ENCODE results near the gene MREG. TPM values are rescaled to one million over a fixed set of nuclear protein-coding genes. Genes with fewer than 3 reads are reported as not detected.
"Not testable (repeated sequence)": the region's sequence is repeated elsewhere in the genome, so short reads cannot be mapped to it uniquely, and the experiment has no call there.

The MREG gene
- total RNA-seq, 2 experiments from 2014 or later = 16.2 to 26.7 TPM

GRCh38 chr2:216015722-216016464, 2.5 kb upstream of the MREG start:
- no peaks in the 10 kb centered on the region for H3K27me3 Mint-ChIP-seq
- H3K4me3 Mint-ChIP-seq = peak overlapping the region; percentile 42
- H3K4me1 Mint-ChIP-seq = peaks cover 63% of the 10 kb centered on the region
- CTCF ChIA-PET = interaction anchor here (0.6 to 2.7 kb wide), 12 partner anchors 8 to 98 kb away, joined by 3 to 18 read pairs (median 5); partner anchors contain the start of genes PECR and TMEM169
- peaks cover 8% of the 10 kb centered on the region for H3K36me3 Mint-ChIP-seq
- no peaks in the 10 kb centered on the region for H3K9me3 Mint-ChIP-seq (ENCODE audit: low read depth)
- peak; percentile 79 for ATAC-seq
- peak overlapping the region; percentile 89 for H3K27ac Mint-ChIP-seq
- DNase-seq = peak; percentile 86

GRCh38 chr2:216014986-216015385, 1.6 kb upstream of the MREG start:
- ATAC-seq (no peak), DNase-seq (no peak)
- Mint-ChIP-seq H3K27me3 (no peaks in the 10 kb centered on the region), H3K9me3 (ENCODE audit: low read depth) (no peaks in the 10 kb centered on the region), H3K36me3 (peaks cover 9% of the 10 kb centered on the region), H3K4me3 (no peak overlapping the region), H3K4me1 (peaks cover 64% of the 10 kb centered on the region), H3K27ac (peak overlapping the region; percentile 89)
- CTCF ChIA-PET = interaction anchor here (1.3 to 2.7 kb wide), 5 partner anchors 9 to 67 kb away, joined by 3 to 18 read pairs (median 6); partner anchors contain the start of genes PECR and TMEM169

DNA sequence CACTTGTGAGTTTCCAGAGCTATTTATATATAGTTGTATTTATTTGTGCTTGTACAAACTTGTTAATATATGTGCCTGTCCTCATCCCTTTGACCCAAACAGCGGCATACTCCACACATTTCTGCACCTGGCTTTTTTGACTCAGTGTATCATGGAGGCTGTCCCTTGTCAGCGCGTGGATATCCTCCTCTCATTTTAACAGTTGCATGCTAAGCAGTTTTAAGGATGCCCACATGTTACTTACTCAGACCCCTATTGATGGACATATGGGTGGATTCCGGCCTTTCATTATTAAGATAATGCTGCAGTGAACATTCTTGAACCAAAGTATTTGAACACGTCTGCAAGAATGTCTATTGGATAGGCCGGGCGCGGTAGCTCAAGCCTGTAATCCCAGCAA, 655 bp upstream of the MREG start:
- Mint-ChIP-seq H3K36me3 (peaks cover 12% of the 10 kb centered on the region), H3K27ac (peak overlapping the region; percentile 56), H3K4me1 (peaks cover 68% of the 10 kb centered on the region), H3K9me3 (ENCODE audit: low read depth) (no peaks in the 10 kb centered on the region), H3K27me3 (no peaks in the 10 kb centered on the region), H3K4me3 (peak overlapping the region; percentile 90)
- DNase-seq (no peak), ATAC-seq (no peak)
- CTCF ChIA-PET = interaction anchor here (0.7 to 3.6 kb wide), 5 partner anchors 10 to 63 kb away, joined by 3 to 20 read pairs (median 4); no protein-coding TSS in a partner anchor

DNA sequence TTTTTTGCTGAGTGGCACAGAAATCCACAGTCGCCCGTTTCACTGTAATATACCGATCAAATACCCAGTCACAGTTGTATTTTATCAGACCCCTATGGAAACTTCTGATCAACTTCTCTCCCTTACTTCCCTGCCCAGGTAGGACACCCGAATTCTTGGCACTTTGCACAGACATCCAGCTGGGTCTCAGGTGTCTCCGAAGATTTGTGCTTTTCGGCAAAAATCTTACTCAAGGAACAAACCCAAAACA, 596 bp downstream of the MREG start:
- peaks cover 6% of the 10 kb centered on the region for H3K36me3 Mint-ChIP-seq
- H3K4me3 Mint-ChIP-seq = peak overlapping the region; percentile 90
- H3K27me3 Mint-ChIP-seq = no peaks in the 10 kb centered on the region
- CTCF ChIA-PET = interaction anchor here (0.7 to 3.6 kb wide), 9 partner anchors 8 to 81 kb away, joined by 3 to 20 read pairs (median 4); no protein-coding TSS in a partner anchor
- H3K27ac Mint-ChIP-seq = peak overlapping the region; percentile 69
- H3K4me1 Mint-ChIP-seq = peaks cover 66% of the 10 kb centered on the region
- no peaks in the 10 kb centered on the region for H3K9me3 Mint-ChIP-seq (ENCODE audit: low read depth)
- ATAC-seq (no peak), DNase-seq (no peak)

DNA sequence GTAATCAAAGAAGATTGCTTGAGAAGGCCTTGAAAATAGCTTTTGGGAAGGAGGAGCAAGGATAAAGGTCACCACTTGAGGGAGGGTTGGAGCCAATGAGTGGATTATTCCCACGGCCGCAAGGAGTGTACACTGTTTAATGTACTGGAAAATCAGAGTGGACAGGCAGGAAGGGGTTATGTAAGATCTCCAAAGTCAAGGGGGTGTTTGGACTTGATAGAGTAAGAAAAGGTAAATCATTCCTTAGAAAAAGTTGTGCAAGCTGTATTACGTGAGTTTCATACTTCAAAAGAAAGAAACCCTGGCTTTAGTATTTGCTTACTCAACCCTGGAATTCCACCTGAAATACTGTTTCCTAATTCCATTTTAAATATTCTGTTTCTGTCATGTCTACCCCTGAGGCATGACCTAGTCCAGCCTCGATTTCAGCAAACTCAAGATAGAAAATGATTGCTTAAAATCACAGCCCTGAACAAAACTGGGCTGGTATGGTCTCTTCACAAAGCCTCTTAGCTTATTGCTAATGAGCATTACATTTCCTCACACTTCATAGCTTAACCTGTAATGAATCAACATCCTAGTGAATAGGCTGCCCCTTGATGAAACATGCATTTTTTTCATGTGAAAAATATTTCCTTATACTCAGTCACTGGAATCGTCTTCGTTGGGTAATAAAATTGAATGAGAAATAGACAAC, 1.1 kb downstream of the MREG start:
- Mint-ChIP-seq H3K4me1 (peaks cover 62% of the 10 kb centered on the region), H3K4me3 (peak overlapping the region; percentile 90), H3K27ac (peak overlapping the region; percentile 69), H3K9me3 (ENCODE audit: low read depth) (no peaks in the 10 kb centered on the region), H3K36me3 (peaks cover 6% of the 10 kb centered on the region), H3K27me3 (no peaks in the 10 kb centered on the region)
- DNase-seq = no peak
- CTCF ChIA-PET = interaction anchor here (0.7 to 3.6 kb wide), 9 partner anchors 8 to 80 kb away, joined by 3 to 20 read pairs (median 4); no protein-coding TSS in a partner anchor
- ATAC-seq = no peak

GRCh38 chr2:216009215-216009614, 4.1 kb downstream of the MREG start:
- CTCF ChIA-PET = interaction anchor here (0.7 kb wide), 1 partner anchor 11 kb away, joined by 3 read pairs; no protein-coding TSS in a partner anchor
- not testable (repeated sequence) for ATAC-seq; H3K27ac Mint-ChIP-seq; DNase-seq; H3K27me3 Mint-ChIP-seq; H3K9me3 Mint-ChIP-seq (ENCODE audit: low read depth); H3K4me3 Mint-ChIP-seq
- H3K36me3 Mint-ChIP-seq = peaks cover 10% of the 10 kb centered on the region
- peaks cover 63% of the 10 kb centered on the region for H3K4me1 Mint-ChIP-seq

- no peak overlapping the region for H3K4me3 Mint-ChIP-seq
- no peak for DNase-seq
- H3K27ac Mint-ChIP-seq = no peak overlapping the region
- no peaks in the 10 kb centered on the region for H3K9me3 Mint-ChIP-seq (ENCODE audit: low read depth)
- CTCF ChIA-PET = interaction anchor here (1.2 to 6.8 kb wide), 2 partner anchors 15 to 58 kb away, joined by 4 to 40 read pairs; no protein-coding TSS in a partner anchor
- no peaks in the 10 kb centered on the region for H3K27me3 Mint-ChIP-seq
- peaks cover 66% of the 10 kb centered on the region for H3K4me1 Mint-ChIP-seq
- ATAC-seq = no peak
- peaks cover 13% of the 10 kb centered on the region for H3K36me3 Mint-ChIP-seq
Measured at GRCh38 chr2:216008387-216008786, 5.0 kb downstream of the MREG start.

DNA sequence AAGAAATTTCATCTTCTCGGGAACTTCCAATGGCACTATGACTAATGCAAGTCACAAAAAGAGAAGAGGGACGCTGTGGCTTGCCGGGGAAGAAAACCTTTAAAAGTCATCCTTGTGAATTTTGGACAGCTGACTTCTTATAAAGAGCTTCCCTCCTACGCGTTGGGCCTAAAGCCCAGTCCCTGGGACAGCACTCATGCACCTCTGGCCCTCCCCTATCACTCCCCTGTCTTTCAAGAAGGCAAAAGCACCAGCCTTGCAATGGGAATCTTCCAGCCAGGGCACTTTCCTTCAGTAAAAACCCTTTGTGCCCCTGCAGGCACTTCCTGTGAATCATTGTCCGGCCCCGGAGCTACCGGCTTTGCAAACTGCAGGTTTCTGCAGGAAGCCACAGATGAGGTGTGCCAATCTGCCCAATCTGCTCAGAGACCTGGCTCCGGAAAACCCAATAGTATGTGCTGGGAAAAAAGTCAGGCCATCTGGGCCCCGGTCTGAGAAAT, 7.1 kb downstream of the MREG start:
- H3K27ac Mint-ChIP-seq = peak overlapping the region; percentile 90
- H3K27me3 Mint-ChIP-seq = no peaks in the 10 kb centered on the region
- CTCF ChIA-PET = interaction anchor here (1.3 to 6.8 kb wide), 6 partner anchors 10 to 55 kb away, joined by 3 to 40 read pairs (median 7); no protein-coding TSS in a partner anchor
- H3K36me3 Mint-ChIP-seq = peaks cover 13% of the 10 kb centered on the region
- ATAC-seq (peak; percentile 75), DNase-seq (peak; percentile 80)
- H3K4me1 Mint-ChIP-seq = peaks cover 64% of the 10 kb centered on the region
- H3K9me3 Mint-ChIP-seq (ENCODE audit: low read depth) = no peaks in the 10 kb centered on the region
- peak overlapping the region; percentile 45 for H3K4me3 Mint-ChIP-seq

GRCh38 chr2:216004697-216005283, 8.6 kb downstream of the MREG start:
- DNase-seq = peak; percentile 39
- Mint-ChIP-seq H3K36me3 (peaks cover 9% of the 10 kb centered on the region), H3K27me3 (no peaks in the 10 kb centered on the region), H3K4me1 (peaks cover 58% of the 10 kb centered on the region), H3K27ac (peak overlapping the region; percentile 71), H3K9me3 (ENCODE audit: low read depth) (no peaks in the 10 kb centered on the region), H3K4me3 (peak overlapping the region; percentile 6)
- ATAC-seq = no peak
- CTCF ChIA-PET = interaction anchor here (0.8 to 6.8 kb wide), 10 partner anchors 7 to 54 kb away, joined by 3 to 40 read pairs (median 4); no protein-coding TSS in a partner anchor

DNA sequence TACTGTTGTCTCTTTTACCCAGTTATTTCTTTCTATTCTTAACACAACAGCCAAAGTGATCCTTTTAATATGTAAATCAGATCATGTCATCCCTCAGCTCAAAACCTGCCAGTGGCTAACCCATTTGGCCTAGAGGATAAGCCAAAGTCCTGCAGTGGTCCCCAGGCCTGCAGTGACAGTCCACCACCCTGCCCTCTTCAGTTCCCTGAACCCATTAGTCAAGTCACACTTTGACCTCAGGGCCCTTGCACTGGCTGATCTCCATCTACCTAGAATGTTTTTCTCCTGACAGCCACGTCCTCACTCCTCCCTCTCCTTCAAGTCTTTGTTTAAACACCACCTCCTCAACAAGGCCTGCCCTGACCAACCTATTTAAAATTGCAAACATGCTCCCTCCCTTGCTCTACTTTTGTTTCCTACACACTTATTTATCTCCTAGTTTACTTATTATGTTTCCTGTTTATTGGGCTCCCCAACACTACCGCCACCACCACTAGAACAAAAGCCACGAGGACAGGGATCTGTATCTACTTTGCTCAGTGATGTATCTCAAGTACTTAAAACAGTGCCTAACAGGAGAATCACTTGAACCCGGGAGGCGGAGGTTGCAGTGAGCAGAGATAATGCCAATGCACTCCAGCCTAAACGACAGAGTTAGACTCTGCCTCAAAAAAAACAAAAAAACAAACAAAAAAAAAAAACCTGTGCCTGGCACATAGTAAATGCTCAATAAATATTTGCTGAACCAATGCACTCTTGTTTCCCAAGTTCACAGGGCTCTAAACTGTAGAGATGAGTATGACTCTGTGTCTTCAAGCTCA, 9.3 kb downstream of the MREG start:
- CTCF ChIA-PET = interaction anchor here (0.8 to 6.8 kb wide), 4 partner anchors 9 to 53 kb away, joined by 3 to 40 read pairs (median 6); no protein-coding TSS in a partner anchor
- H3K9me3 Mint-ChIP-seq (ENCODE audit: low read depth) = no peaks in the 10 kb centered on the region
- H3K27me3 Mint-ChIP-seq = no peaks in the 10 kb centered on the region
- peaks cover 7% of the 10 kb centered on the region for H3K36me3 Mint-ChIP-seq
- ATAC-seq = no peak
- peak overlapping the region; percentile 71 for H3K27ac Mint-ChIP-seq
- DNase-seq = peak; percentile 45
- peaks cover 56% of the 10 kb centered on the region for H3K4me1 Mint-ChIP-seq
- no peak overlapping the region for H3K4me3 Mint-ChIP-seq

- H3K4me1 Mint-ChIP-seq = peaks cover 51% of the 10 kb centered on the region
- H3K27ac Mint-ChIP-seq = peak overlapping the region; percentile 50
- CTCF ChIA-PET = interaction anchor here (0.9 to 6.8 kb wide), 2 partner anchors 19 to 52 kb away, joined by 3 to 40 read pairs; no protein-coding TSS in a partner anchor
- H3K36me3 Mint-ChIP-seq = peaks cover 8% of the 10 kb centered on the region
- peak overlapping the region; percentile 11 for H3K4me3 Mint-ChIP-seq
- H3K9me3 Mint-ChIP-seq (ENCODE audit: low read depth) = no peaks in the 10 kb centered on the region
- ATAC-seq (no peak), DNase-seq (no peak)
- no peaks in the 10 kb centered on the region for H3K27me3 Mint-ChIP-seq
Measured at GRCh38 chr2:216002693-216003092, 10.7 kb downstream of the MREG start.

DNA sequence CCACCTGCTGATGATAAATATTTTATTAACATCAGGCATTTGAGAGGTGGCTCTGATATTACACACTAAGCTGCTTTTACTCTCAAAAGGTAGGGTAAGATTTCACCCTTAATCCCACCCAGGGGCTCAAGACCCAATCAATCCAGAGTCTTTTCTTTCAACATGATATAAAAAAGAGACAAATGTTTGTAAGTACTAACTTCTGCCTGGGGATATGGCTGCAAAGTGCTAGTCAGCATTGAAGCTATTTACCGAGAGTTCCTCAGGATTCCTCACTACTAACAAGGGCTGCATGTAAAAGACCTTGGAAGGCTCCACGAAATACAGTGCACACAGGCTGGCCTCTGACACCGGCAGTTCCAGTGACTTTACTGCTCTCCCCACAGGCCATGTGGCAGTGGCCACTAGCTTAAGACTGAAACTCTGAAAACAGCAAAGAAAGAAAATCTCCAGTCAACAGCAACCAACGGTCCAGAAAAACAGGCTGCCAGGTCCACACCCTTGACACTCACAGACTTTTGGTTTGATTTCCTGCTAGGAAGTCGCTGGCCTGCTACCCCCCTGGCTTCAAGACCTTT, 11.2 kb downstream of the MREG start:
- H3K27ac Mint-ChIP-seq = peak overlapping the region; percentile 50
- no peak for ATAC-seq
- H3K4me3 Mint-ChIP-seq = no peak overlapping the region
- no peaks in the 10 kb centered on the region for H3K27me3 Mint-ChIP-seq
- peak; percentile 40 for DNase-seq
- H3K36me3 Mint-ChIP-seq = peaks cover 12% of the 10 kb centered on the region
- H3K4me1 Mint-ChIP-seq = peaks cover 55% of the 10 kb centered on the region
- H3K9me3 Mint-ChIP-seq (ENCODE audit: low read depth) = no peaks in the 10 kb centered on the region
- CTCF ChIA-PET = interaction anchor here (0.9 to 6.8 kb wide), 3 partner anchors 20 to 51 kb away, joined by 3 to 40 read pairs (median 3); no protein-coding TSS in a partner anchor

All from activated CD8-positive, alpha-beta memory T cell treated with anti-CD3 and anti-CD28 coated beads, Interleukin-2, amount 10 ng/mL, durations not matched to agents 7 days and 5 days (primary cell).